Type B pancreatic cell (in vitro differentiated cells): ENCODE data around the gene MT1E. TPM values are rescaled to one million over a fixed set of nuclear protein-coding genes. Genes with fewer than 3 reads are reported as not detected.

ENCODE experiments used
- DNase-seq: peaks from one replicate; pipeline ENCODE4 v3.0.0; 2021; ENCODE audit warnings: mixed read lengths; ENCODE audit not compliant: unreplicated experiment; ENCODE audit errors: extremely low spot score
- H3K27ac Mint-ChIP-seq: 2 replicates; pipeline ENCODE4 v1.8.0; 2021; ENCODE audit warnings: mild to moderate bottlenecking, mixed read lengths
- H3K27me3 Mint-ChIP-seq: 2 replicates; pipeline ENCODE4 v1.8.0; 2021; ENCODE audit warnings: mixed read lengths
- H3K36me3 Mint-ChIP-seq: 2 replicates; pipeline ENCODE4 v1.8.0; 2021; ENCODE audit warnings: mixed read lengths
- H3K4me1 Mint-ChIP-seq: one replicate; pipeline ENCODE4 v1.8.0; 2021; ENCODE audit warnings: mixed read lengths; ENCODE audit not compliant: unreplicated experiment
- H3K4me3 Mint-ChIP-seq: 2 replicates; pipeline ENCODE4 v1.8.0; 2021; ENCODE audit warnings: mild to moderate bottlenecking, mixed read lengths
- H3K9me3 Mint-ChIP-seq: 2 replicates; pipeline ENCODE4 v1.8.0; 2021; ENCODE audit warnings: mixed read lengths
- CTCF ChIP-seq: fragments of 200-600 bp; sonication (generic); conservative IDR thresholded peaks from 2 replicates; pipeline ENCODE4 v1.5.0; 2021; ENCODE audit warnings: antibody characterized with exemption, mild to moderate bottlenecking
- total RNA-seq: library from RNA; stranded (reverse); gene quantifications from 2 replicates; pipeline ENCODE4 v1.2.1, GENCODE V29; 2021; ENCODE audit warnings: low replicate concordance

The MT1E gene
- total RNA-seq, 1 donor from 2014 or later, result 7.8 TPM

- Mint-ChIP-seq H3K27me3 (peaks cover 78% of the 10 kb centered on the region), H3K36me3 (no peaks in the 10 kb centered on the region), H3K4me3 (no peak overlapping the region), H3K9me3 (no peaks in the 10 kb centered on the region), H3K27ac (no peak overlapping the region), H3K4me1 (peaks cover 5% of the 10 kb centered on the region)
- no peak for DNase-seq
- no peak for TF ChIP-seq CTCF
These were observed 42.0 kb upstream of the MT1E start for GRCh38 chr16:56583351-56584168.

DNA sequence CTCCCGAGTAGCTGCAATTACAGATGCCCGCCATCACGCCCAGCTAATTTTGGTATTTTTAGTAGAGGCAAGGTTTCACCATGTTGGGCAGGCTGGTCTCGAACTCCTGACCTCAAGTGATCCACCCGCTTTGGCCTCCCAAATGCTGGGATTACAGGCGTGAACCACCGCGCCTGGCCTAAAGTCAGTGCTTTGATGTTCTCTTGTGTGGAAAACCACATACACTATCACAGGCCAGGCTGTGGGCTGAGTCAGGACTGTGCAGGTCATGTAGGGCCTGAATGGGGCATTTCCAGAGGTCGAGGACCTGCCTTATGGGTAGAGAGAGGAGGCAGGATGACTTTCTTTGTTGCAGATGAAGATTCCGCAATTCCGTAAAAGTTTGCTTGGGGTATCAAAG lies 41.3 kb upstream of the MT1E start:
- TF ChIP-seq CTCF, result no peak
- no peaks in the 10 kb centered on the region for H3K36me3 Mint-ChIP-seq
- no peak overlapping the region for H3K4me3 Mint-ChIP-seq
- H3K27ac Mint-ChIP-seq, result no peak overlapping the region
- DNase-seq, result no peak
- H3K27me3 Mint-ChIP-seq, result peaks cover 84% of the 10 kb centered on the region
- H3K4me1 Mint-ChIP-seq, result peaks cover 5% of the 10 kb centered on the region
- H3K9me3 Mint-ChIP-seq, result no peaks in the 10 kb centered on the region

DNA sequence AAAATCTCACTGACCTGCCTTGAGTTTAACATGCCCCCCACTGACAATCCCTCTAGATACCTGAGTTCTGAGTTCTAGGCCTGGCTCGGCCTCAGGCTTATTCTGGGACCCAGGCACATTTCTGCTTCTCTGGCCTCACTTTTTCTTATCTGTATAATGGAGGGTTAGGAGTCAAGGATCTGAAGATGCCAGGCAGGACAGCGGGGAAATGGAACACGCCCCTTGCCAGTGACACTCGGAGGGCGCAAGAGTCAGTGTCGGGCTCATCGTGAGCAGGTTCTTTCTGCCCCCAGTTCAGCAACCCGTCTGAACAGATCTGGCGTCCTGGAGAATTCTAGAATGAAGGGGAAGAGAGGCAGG lies 36.8 kb upstream of the MT1E start:
- no peak for TF ChIP-seq CTCF
- Mint-ChIP-seq H3K4me1 (peaks cover under 1% of the 10 kb centered on the region), H3K36me3 (no peaks in the 10 kb centered on the region), H3K4me3 (peak overlapping the region; percentile 80), H3K27ac (no peak overlapping the region), H3K9me3 (no peaks in the 10 kb centered on the region), H3K27me3 (peaks cover 96% of the 10 kb centered on the region)
- no peak for DNase-seq

DNA sequence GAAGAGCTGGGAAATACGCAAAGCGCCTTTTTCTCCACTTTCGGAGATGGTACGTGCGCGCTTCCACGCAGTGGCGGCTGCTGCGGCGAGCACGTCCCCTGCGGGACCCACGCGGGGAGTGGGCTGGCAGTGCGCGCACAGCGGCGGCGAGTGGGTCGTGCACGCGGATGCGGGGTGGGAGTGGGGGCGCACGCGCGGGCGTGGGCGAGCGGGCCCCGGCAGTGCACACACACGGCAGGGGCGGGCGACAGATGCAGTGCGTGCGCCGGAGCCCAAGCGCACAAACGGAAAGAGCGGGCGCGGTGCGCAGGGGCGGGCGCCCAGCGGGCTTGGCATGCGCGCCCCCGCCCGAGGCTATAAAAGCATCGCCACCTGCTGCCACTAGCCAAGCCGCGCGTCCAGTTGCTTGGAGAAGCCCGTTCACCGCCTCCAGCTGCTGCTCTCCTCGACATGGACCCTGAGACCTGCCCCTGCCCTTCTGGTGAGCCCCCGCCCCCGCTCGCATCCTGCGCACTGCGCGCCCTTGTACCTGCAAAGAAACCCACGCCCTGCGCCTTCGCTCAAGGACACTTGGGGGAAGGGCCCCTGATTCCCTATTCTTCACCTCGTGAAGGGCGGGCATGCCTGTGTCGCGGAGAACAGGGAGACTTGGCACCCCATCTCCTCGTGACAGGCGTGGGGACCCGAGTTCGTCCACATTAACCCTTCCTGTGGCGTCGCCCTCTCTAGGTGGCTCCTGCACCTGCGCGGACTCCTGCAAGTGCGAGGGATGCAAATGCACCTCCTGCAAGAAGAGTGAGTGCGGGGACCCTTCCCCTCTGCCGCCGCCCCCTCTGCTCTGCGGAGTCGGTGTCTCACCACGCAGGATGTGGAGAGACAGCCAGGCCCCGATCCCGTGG lies 36.2 kb upstream of the MT1E start, which contains the start of gene MT3:
Gene MT3, plus strand, starts transcription at position 388 of the 899 bp plus-strand sequence. Its CDS starts 63 bp downstream, at position 451.
- no peaks in the 10 kb centered on the region for H3K36me3 Mint-ChIP-seq
- peak within 1 kb of the TSS; percentile 80 for H3K4me3 Mint-ChIP-seq
- no peak within 1 kb of the TSS for H3K27ac Mint-ChIP-seq
- no peak for DNase-seq
- no peak for TF ChIP-seq CTCF
- peaks cover 91% of the 10 kb centered on the region for H3K27me3 Mint-ChIP-seq
- no peaks in the 10 kb centered on the region for H3K9me3 Mint-ChIP-seq
- no peaks in the 10 kb centered on the region for H3K4me1 Mint-ChIP-seq

GRCh38 chr16:56591377-56592060 lies 34.1 kb upstream of the MT1E start:
- H3K27me3 Mint-ChIP-seq, result peaks cover 78% of the 10 kb centered on the region
- H3K4me1 Mint-ChIP-seq, result no peaks in the 10 kb centered on the region
- no peak for TF ChIP-seq CTCF
- H3K4me3 Mint-ChIP-seq, result no peak overlapping the region
- DNase-seq, result no peak
- H3K9me3 Mint-ChIP-seq, result no peaks in the 10 kb centered on the region
- H3K36me3 Mint-ChIP-seq, result no peaks in the 10 kb centered on the region
- no peak overlapping the region for H3K27ac Mint-ChIP-seq
